Thoracic aorta (tissue), 2 donors: ENCODE data around the gene PARD3. TPM values are rescaled to one million over a fixed set of nuclear protein-coding genes. Genes with fewer than 3 reads are reported as not detected.

Experiments used
- ATAC-seq: fragments of 150-250 bp; one replicate; pipeline ENCODE4 v1.8.0; 2017; ENCODE audit warnings: low read depth; ENCODE audit not compliant: insufficient number of reproducible peaks, low FRiP score
- DNase-seq: peaks from one replicate; pipeline ENCODE4 v3.0.0-alpha.2; 2020; ENCODE audit warnings: low spot score
- H3K27ac ChIP-seq, 2 donors: fragments of 200-600 bp; sonication (generic); 1 replicate in 1 of 2; 2 replicates in 1 of 2; pipeline ENCODE4 v1.5.1; 2016; ENCODE audit warnings: mild to moderate bottlenecking in 2 of 2, moderate library complexity in 2 of 2
- H3K27me3 ChIP-seq: fragments of 200-600 bp; sonication (generic); replicated peaks from 2 replicates; pipeline ENCODE4 v1.6.0; 2016; ENCODE audit warnings: mild to moderate bottlenecking; ENCODE audit not compliant: insufficient read depth
- H3K36me3 ChIP-seq: fragments of 200-600 bp; sonication (generic); one replicate; pipeline ENCODE4 v1.5.1; 2016
- H3K4me1 ChIP-seq, 2 donors: fragments of 200-600 bp; sonication (generic); 1 replicate in 1 of 2; 2 replicates in 1 of 2; pipeline versions ENCODE4 v1.5.1 to v1.6.0; 2016; ENCODE audit warnings: low read depth in 2 of 2, mild to moderate bottlenecking in 1 of 2; ENCODE audit not compliant: control insufficient read depth in 1 of 2
- H3K4me3 ChIP-seq: fragments of 200-600 bp; sonication (generic); 2 replicates; pipeline ENCODE4 v1.5.1; 2016; ENCODE audit warnings: mild to moderate bottlenecking
- H3K9me3 ChIP-seq: fragments of 200-600 bp; sonication (generic); 2 replicates; pipeline ENCODE4 v1.5.1; 2016
- total RNA-seq, 2 donors: library from RNA; depleted of rRNA; stranded (reverse); fragments of >200 nt; gene quantifications; one replicate each; pipeline versions ENCODE4 v1.1.0 to v1.2.3, GENCODE V29; 2016
- TF ChIP-seq, protein P1 (sequence below): fragments of 200-600 bp; sonication (generic); IDR thresholded peaks from one replicate; pipeline ENCODE4 v1.5.1; 2019; ENCODE audit warnings: antibody characterized with exemption

PARD3 gene
- total RNA-seq, 2 donors from 2014 or later, result 16.7 to 34.5 TPM

DNA sequence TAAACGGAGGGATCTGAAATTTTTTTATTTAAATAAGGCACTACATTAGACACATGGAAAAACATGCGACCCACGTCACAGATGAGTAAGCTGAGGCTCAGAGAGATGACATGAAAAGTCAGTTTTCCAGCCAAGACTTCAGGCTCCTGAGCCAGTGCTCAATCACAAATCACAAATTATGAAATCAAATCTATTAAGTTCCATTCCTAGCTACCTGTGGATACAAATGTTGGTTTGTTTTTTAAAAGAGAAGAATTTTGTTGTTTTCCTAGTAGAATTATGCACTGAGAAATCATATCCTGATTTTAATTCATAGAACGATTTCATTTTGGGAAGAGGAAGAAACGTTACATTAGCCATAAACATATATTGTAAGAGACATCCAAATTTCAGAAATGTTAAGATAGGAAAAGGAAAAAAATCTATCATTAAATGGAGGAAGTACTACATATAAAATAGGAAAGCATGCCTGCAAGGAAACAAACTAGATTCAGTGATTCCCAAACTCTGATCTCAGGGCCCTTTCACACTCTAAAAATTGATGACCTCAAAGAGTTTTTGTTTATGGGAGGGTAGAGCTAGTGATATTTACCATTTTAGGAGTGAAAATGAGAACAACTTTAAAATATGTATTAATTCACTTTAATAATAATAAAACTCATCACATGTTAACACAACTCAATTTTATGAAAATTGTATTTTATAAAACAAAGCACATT is 340.4 kb downstream of the PARD3 start:
- no peak for ATAC-seq
- Histone ChIP-seq H3K4me1 (peaks cover 3 to 13% of the 10 kb centered on the region in 2 donors), H3K4me3 (no peak overlapping the region), H3K9me3 (no peaks in the 10 kb centered on the region), H3K36me3 (no peaks in the 10 kb centered on the region), H3K27ac (no peak overlapping the region), H3K27me3 (no peaks in the 10 kb centered on the region)
- no peak for DNase-seq
- TF ChIP-seq, protein P1, sequence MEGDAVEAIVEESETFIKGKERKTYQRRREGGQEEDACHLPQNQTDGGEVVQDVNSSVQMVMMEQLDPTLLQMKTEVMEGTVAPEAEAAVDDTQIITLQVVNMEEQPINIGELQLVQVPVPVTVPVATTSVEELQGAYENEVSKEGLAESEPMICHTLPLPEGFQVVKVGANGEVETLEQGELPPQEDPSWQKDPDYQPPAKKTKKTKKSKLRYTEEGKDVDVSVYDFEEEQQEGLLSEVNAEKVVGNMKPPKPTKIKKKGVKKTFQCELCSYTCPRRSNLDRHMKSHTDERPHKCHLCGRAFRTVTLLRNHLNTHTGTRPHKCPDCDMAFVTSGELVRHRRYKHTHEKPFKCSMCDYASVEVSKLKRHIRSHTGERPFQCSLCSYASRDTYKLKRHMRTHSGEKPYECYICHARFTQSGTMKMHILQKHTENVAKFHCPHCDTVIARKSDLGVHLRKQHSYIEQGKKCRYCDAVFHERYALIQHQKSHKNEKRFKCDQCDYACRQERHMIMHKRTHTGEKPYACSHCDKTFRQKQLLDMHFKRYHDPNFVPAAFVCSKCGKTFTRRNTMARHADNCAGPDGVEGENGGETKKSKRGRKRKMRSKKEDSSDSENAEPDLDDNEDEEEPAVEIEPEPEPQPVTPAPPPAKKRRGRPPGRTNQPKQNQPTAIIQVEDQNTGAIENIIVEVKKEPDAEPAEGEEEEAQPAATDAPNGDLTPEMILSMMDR, result no peak

DNA sequence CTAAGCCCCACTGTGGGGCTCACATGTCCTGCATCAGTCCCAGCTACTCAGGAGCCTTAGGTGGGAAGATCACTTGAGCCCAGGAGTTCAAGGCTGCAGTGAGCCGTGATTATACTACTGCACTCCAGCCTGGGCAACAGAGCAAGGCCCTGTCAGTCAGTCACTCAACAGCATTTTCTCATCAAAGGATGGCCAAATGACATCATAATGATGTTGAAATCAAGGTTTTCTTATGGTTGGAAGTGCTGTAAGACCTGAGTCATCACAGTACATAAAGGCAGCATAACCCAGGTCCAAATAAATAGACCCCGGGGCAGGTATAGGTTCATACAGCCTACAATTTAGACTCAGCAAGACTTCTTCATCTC is 341.1 kb downstream of the PARD3 start:
- ATAC-seq (no peak), DNase-seq (no peak)
- Histone ChIP-seq H3K36me3 (no peaks in the 10 kb centered on the region), H3K4me1 (peaks cover 3 to 13% of the 10 kb centered on the region in 2 donors), H3K27me3 (no peaks in the 10 kb centered on the region), H3K27ac (no peak overlapping the region), H3K9me3 (no peaks in the 10 kb centered on the region), H3K4me3 (no peak overlapping the region)
- TF ChIP-seq, protein P1, result no peak

- no peak overlapping the region for H3K4me3 ChIP-seq
- no peaks in the 10 kb centered on the region for H3K9me3 ChIP-seq
- H3K4me1 ChIP-seq, result peaks cover 3 to 13% of the 10 kb centered on the region in 2 donors
- TF ChIP-seq, protein P1, result no peak
- DNase-seq (no peak), ATAC-seq (no peak)
- no peaks in the 10 kb centered on the region for H3K27me3 ChIP-seq
- H3K36me3 ChIP-seq, result no peaks in the 10 kb centered on the region
- H3K27ac ChIP-seq, result no peak overlapping the region
Observed at GRCh38 chr10:34473174-34474008, 341.7 kb downstream of the PARD3 start.

DNA sequence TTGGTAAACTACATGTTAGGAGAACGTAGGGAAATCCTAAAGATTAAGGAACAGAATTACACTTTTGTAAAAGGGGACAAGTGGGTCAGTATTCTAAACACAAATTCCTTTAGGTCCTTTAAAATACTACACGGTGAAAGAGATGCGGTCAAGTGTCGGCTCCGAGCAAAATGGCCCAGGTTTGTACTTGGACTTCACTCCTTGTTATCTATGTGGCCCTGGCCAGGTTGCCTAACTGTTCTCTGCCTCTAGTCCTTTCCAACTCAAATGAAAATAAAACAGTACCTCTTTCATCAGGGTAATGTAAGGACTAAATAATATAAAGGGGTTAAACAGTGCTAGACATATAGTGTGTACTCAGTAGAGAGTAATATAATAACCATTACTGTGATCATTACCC is 344.8 kb downstream of the PARD3 start:
- TF ChIP-seq, protein P1, result no peak
- H3K4me3 ChIP-seq, result no peak overlapping the region
- DNase-seq, result no peak
- H3K4me1 ChIP-seq, result peaks cover 0 to 3% of the 10 kb centered on the region in 2 donors
- H3K27ac ChIP-seq, result no peak overlapping the region
- H3K36me3 ChIP-seq, result no peaks in the 10 kb centered on the region
- no peak for ATAC-seq
- H3K9me3 ChIP-seq, result no peaks in the 10 kb centered on the region
- H3K27me3 ChIP-seq, result no peaks in the 10 kb centered on the region

DNA sequence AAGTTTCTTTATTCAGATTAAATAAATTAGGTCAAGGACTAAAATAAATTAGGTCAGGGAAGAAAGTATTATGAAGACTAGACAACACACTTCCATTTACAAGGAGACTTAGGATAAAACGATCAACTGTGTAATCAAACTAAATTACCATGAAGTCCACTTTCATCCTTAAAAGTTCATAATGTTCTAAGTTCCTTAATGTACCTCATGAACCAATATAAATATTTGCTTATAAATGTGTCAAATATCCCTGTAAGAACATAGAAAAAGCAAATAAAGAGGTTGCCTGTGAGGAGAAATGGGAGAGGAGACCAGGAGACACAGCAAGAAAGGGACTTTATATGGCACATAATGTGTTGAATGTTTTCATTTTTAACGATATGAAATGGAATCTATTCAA is 345.6 kb downstream of the PARD3 start:
- no peaks in the 10 kb centered on the region for H3K27me3 ChIP-seq
- H3K4me3 ChIP-seq, result no peak overlapping the region
- TF ChIP-seq, protein P1, result no peak
- DNase-seq (no peak), ATAC-seq (no peak)
- no peak overlapping the region for H3K27ac ChIP-seq
- H3K36me3 ChIP-seq, result no peaks in the 10 kb centered on the region
- peaks cover 2 to 3% of the 10 kb centered on the region in 2 donors for H3K4me1 ChIP-seq
- H3K9me3 ChIP-seq, result no peaks in the 10 kb centered on the region
